ENCODE results near the gene TMED5. TPM values are rescaled to one million over a fixed set of nuclear protein-coding genes. Genes with fewer than 3 reads are reported as not detected.
"Not testable (repeated sequence)": the region's sequence is repeated elsewhere in the genome, so short reads cannot be mapped to it uniquely, and the experiment has no call there.

The TMED5 gene
- polyA plus RNA-seq, 4 donors, result 8.9 to 53.4 (median 18.1) TPM

- Histone ChIP-seq H3K4me3 (ENCODE audit: low read depth in 1 of 3, low read length in 3 of 3) (no peak overlapping the region), H3K27ac (ENCODE audit: low read depth in 1 of 3, low read length in 2 of 3) (no peak overlapping the region), H3K36me3 (ENCODE audit: control insufficient read depth in 3 of 3, insufficient read depth in 2 of 3, low read depth in 1 of 3, low read length in 3 of 3) (peaks cover 0 to 2% (median 0%) of the 10 kb centered on the region in 3 donors), H3K9me3 (ENCODE audit: control insufficient read depth in 2 of 2, insufficient read depth in 1 of 2, low read depth in 1 of 2, low read length in 1 of 2) (no peaks in the 10 kb centered on the region), H3K27me3 (ENCODE audit: control insufficient read depth in 3 of 3, insufficient read depth in 3 of 3, low read length in 3 of 3) (no peaks in the 10 kb centered on the region), H3K4me1 (ENCODE audit: control insufficient read depth in 3 of 3, insufficient read depth in 2 of 3, low read depth in 1 of 3, low read length in 2 of 3) (no peaks in the 10 kb centered on the region)
- FAIRE-seq (peak; percentile 71), DNase-seq (no peak)
- WGBS, 3 donors, result 65 to 92% (median 78%) methylated on average over 1 of the region's 1 CpG
Observed at GRCh38 chr1:93186667-93187066, 6.5 kb upstream of the TMED5 start.

- Histone ChIP-seq H3K27ac (ENCODE audit: low read depth in 1 of 3, low read length in 2 of 3) (peak within 1 kb of the TSS; percentile 95 to 97 (median 97)), H3K4me3 (ENCODE audit: low read depth in 1 of 3, low read length in 3 of 3) (peak within 1 kb of the TSS; percentile 48 to 86 (median 68)), H3K9me3 (ENCODE audit: control insufficient read depth in 2 of 2, insufficient read depth in 1 of 2, low read depth in 1 of 2, low read length in 1 of 2) (no peaks in the 10 kb centered on the region), H3K36me3 (ENCODE audit: control insufficient read depth in 3 of 3, insufficient read depth in 2 of 3, low read depth in 1 of 3, low read length in 3 of 3) (peaks cover 0 to 7% (median 0%) of the 10 kb centered on the region in 3 donors), H3K4me1 (ENCODE audit: control insufficient read depth in 3 of 3, insufficient read depth in 2 of 3, low read depth in 1 of 3, low read length in 2 of 3) (peaks cover 0 to 6% (median 4%) of the 10 kb centered on the region in 3 donors), H3K27me3 (ENCODE audit: control insufficient read depth in 3 of 3, insufficient read depth in 3 of 3, low read length in 3 of 3) (no peaks in the 10 kb centered on the region)
- 1 to 2% (median 1%) methylated on average over 42 to 43 of the region's 43 CpGs for WGBS, 3 donors
- DNase-seq (peak in 1 of 2 donors; percentile 46), FAIRE-seq (no peak)
Observed at GRCh38 chr1:93180723-93181613, 755 bp upstream of the TMED5 start, which contains the start of gene CCDC18. Gene CCDC18 (plus strand): TSS chr1:93180724. CDS start chr1:93183362, 2,638 bp downstream.

- WGBS, 3 donors, result 8 to 26% (median 14%) methylated on average over 5 of the region's 5 CpGs
- H3K27me3 ChIP-seq (ENCODE audit: control insufficient read depth in 3 of 3, insufficient read depth in 3 of 3, low read length in 3 of 3), result no peaks in the 10 kb centered on the region
- H3K4me1 ChIP-seq (ENCODE audit: control insufficient read depth in 3 of 3, insufficient read depth in 2 of 3, low read depth in 1 of 3, low read length in 2 of 3), result peaks cover 0 to 6% (median 4%) of the 10 kb centered on the region in 3 donors
- no peak for FAIRE-seq
- peak overlapping the region in 2 of 3 donors; percentile 18 to 68 for H3K4me3 ChIP-seq (ENCODE audit: low read depth in 1 of 3, low read length in 3 of 3)
- H3K9me3 ChIP-seq (ENCODE audit: control insufficient read depth in 2 of 2, insufficient read depth in 1 of 2, low read depth in 1 of 2, low read length in 1 of 2), result no peaks in the 10 kb centered on the region
- DNase-seq, result peak; percentile 13 to 35
- H3K36me3 ChIP-seq (ENCODE audit: control insufficient read depth in 3 of 3, insufficient read depth in 2 of 3, low read depth in 1 of 3, low read length in 3 of 3), result peaks cover 0 to 7% (median 0%) of the 10 kb centered on the region in 3 donors
- H3K27ac ChIP-seq (ENCODE audit: low read depth in 1 of 3, low read length in 2 of 3), result no peak overlapping the region
Observed at GRCh38 chr1:93178418-93178817, 1.8 kb downstream of the TMED5 start.

GRCh38 chr1:93177991-93178390 is 2.2 kb downstream of the TMED5 start:
- Histone ChIP-seq H3K4me1 (ENCODE audit: control insufficient read depth in 3 of 3, insufficient read depth in 2 of 3, low read depth in 1 of 3, low read length in 2 of 3) (peaks cover 0 to 6% (median 4%) of the 10 kb centered on the region in 3 donors), H3K27me3 (ENCODE audit: control insufficient read depth in 3 of 3, insufficient read depth in 3 of 3, low read length in 3 of 3) (no peaks in the 10 kb centered on the region), H3K9me3 (ENCODE audit: control insufficient read depth in 2 of 2, insufficient read depth in 1 of 2, low read depth in 1 of 2, low read length in 1 of 2) (no peaks in the 10 kb centered on the region), H3K27ac (ENCODE audit: low read depth in 1 of 3, low read length in 2 of 3) (no peak overlapping the region), H3K36me3 (ENCODE audit: control insufficient read depth in 3 of 3, insufficient read depth in 2 of 3, low read depth in 1 of 3, low read length in 3 of 3) (peaks cover 0 to 7% (median 0%) of the 10 kb centered on the region in 3 donors), H3K4me3 (ENCODE audit: low read depth in 1 of 3, low read length in 3 of 3) (peak overlapping the region in 2 of 3 donors; percentile 18 to 68)
- FAIRE-seq, result no peak
- peak in 1 of 2 donors; percentile 16 for DNase-seq
- WGBS, 3 donors, result 22 to 37% (median 25%) methylated on average over 4 of the region's 4 CpGs

- H3K4me1 ChIP-seq (ENCODE audit: control insufficient read depth in 3 of 3, insufficient read depth in 2 of 3, low read depth in 1 of 3, low read length in 2 of 3); H3K27ac ChIP-seq (ENCODE audit: low read depth in 1 of 3, low read length in 2 of 3); FAIRE-seq; H3K27me3 ChIP-seq (ENCODE audit: control insufficient read depth in 3 of 3, insufficient read depth in 3 of 3, low read length in 3 of 3); DNase-seq; H3K4me3 ChIP-seq (ENCODE audit: low read depth in 1 of 3, low read length in 3 of 3): not testable (repeated sequence)
- peaks cover 0 to 11% of the 10 kb centered on the region in 2 donors for H3K9me3 ChIP-seq (ENCODE audit: control insufficient read depth in 2 of 2, insufficient read depth in 1 of 2, low read depth in 1 of 2, low read length in 1 of 2)
- peaks cover 0 to 11% (median 0%) of the 10 kb centered on the region in 3 donors for H3K36me3 ChIP-seq (ENCODE audit: control insufficient read depth in 3 of 3, insufficient read depth in 2 of 3, low read depth in 1 of 3, low read length in 3 of 3)
- WGBS, 3 donors, result 95 to 99% (median 98%) methylated on average over 3 of the region's 3 CpGs
Observed at GRCh38 chr1:93174638-93175037, 5.6 kb downstream of the TMED5 start.

- WGBS, 3 donors, result 35 to 83% (median 71%) methylated on average over 1 of the region's 1 CpG
- FAIRE-seq, result no peak
- H3K27me3 ChIP-seq (ENCODE audit: control insufficient read depth in 3 of 3, insufficient read depth in 3 of 3, low read length in 3 of 3), result no peaks in the 10 kb centered on the region
- peaks cover 0 to 11% (median 0%) of the 10 kb centered on the region in 3 donors for H3K36me3 ChIP-seq (ENCODE audit: control insufficient read depth in 3 of 3, insufficient read depth in 2 of 3, low read depth in 1 of 3, low read length in 3 of 3)
- peaks cover 0 to 7% (median 0%) of the 10 kb centered on the region in 3 donors for H3K4me1 ChIP-seq (ENCODE audit: control insufficient read depth in 3 of 3, insufficient read depth in 2 of 3, low read depth in 1 of 3, low read length in 2 of 3)
- peaks cover 0 to 11% of the 10 kb centered on the region in 2 donors for H3K9me3 ChIP-seq (ENCODE audit: control insufficient read depth in 2 of 2, insufficient read depth in 1 of 2, low read depth in 1 of 2, low read length in 1 of 2)
- no peak for DNase-seq
- H3K27ac ChIP-seq (ENCODE audit: low read depth in 1 of 3, low read length in 2 of 3), result no peak overlapping the region
- no peak overlapping the region for H3K4me3 ChIP-seq (ENCODE audit: low read depth in 1 of 3, low read length in 3 of 3)
Observed at GRCh38 chr1:93172778-93173177, 7.4 kb downstream of the TMED5 start.

- FAIRE-seq, result no peak
- WGBS, 3 donors, result 35 to 47% (median 35%) methylated on average over 1 of the region's 1 CpG
Observed at GRCh38 chr1:93171549-93172034, 8.6 kb downstream of the TMED5 start.

GRCh38 chr1:93170141-93170678 is 10.0 kb downstream of the TMED5 start:
- H3K4me3 ChIP-seq (ENCODE audit: low read depth in 1 of 3, low read length in 3 of 3); H3K4me1 ChIP-seq (ENCODE audit: control insufficient read depth in 3 of 3, insufficient read depth in 2 of 3, low read depth in 1 of 3, low read length in 2 of 3); FAIRE-seq; H3K36me3 ChIP-seq (ENCODE audit: control insufficient read depth in 3 of 3, insufficient read depth in 2 of 3, low read depth in 1 of 3, low read length in 3 of 3); H3K27ac ChIP-seq (ENCODE audit: low read depth in 1 of 3, low read length in 2 of 3); H3K27me3 ChIP-seq (ENCODE audit: control insufficient read depth in 3 of 3, insufficient read depth in 3 of 3, low read length in 3 of 3); DNase-seq: not testable (repeated sequence)
- 97 to 99% (median 98%) methylated on average over 34 to 36 of the region's 36 CpGs for WGBS, 3 donors
- H3K9me3 ChIP-seq (ENCODE audit: control insufficient read depth in 2 of 2, insufficient read depth in 1 of 2, low read depth in 1 of 2, low read length in 1 of 2), result peaks cover 0 to 11% of the 10 kb centered on the region in 2 donors

More at GRCh38 chr1:93171549-93172034, 8.6 kb downstream of the TMED5 start:
- no peak overlapping the region for H3K4me3 ChIP-seq (ENCODE audit: low read depth in 1 of 3, low read length in 3 of 3)
- H3K27me3 ChIP-seq (ENCODE audit: control insufficient read depth in 3 of 3, insufficient read depth in 3 of 3, low read length in 3 of 3), result no peaks in the 10 kb centered on the region
- no peak for DNase-seq
- peaks cover 0 to 7% (median 0%) of the 10 kb centered on the region in 3 donors for H3K36me3 ChIP-seq (ENCODE audit: control insufficient read depth in 3 of 3, insufficient read depth in 2 of 3, low read depth in 1 of 3, low read length in 3 of 3)
- H3K4me1 ChIP-seq (ENCODE audit: control insufficient read depth in 3 of 3, insufficient read depth in 2 of 3, low read depth in 1 of 3, low read length in 2 of 3), result peaks cover 0 to 3% (median 0%) of the 10 kb centered on the region in 3 donors
- peaks cover 0 to 11% of the 10 kb centered on the region in 2 donors for H3K9me3 ChIP-seq (ENCODE audit: control insufficient read depth in 2 of 2, insufficient read depth in 1 of 2, low read depth in 1 of 2, low read length in 1 of 2)
- H3K27ac ChIP-seq (ENCODE audit: low read depth in 1 of 3, low read length in 2 of 3), result no peak overlapping the region
